Neural cell (in vitro differentiated cells): Measurements from ENCODE around the gene ATG4D. TPM values are rescaled to one million over a fixed set of nuclear protein-coding genes. Genes with fewer than 3 reads are reported as not detected.

Experiments used
- H2AFZ ChIP-seq: fragments of 200-600, 300-800 bp; sonication (generic), shearing (Covaris generic); 2 replicates; pipeline ENCODE4 v1.6.0; 2014; ENCODE audit warnings: low read depth, mild to moderate bottlenecking, antibody characterized with exemption, low read length, moderate library complexity
- H3F3A ChIP-seq: fragments of 200-600 bp; shearing (Covaris generic); 2 replicates; pipeline ENCODE4 v1.6.1; 2016; ENCODE audit warnings: mild to moderate bottlenecking, moderate library complexity, mixed read lengths, antibody characterized with exemption, low read length; ENCODE audit not compliant: insufficient read depth, poor library complexity, severe bottlenecking
- H3K27ac ChIP-seq: fragments of 200-600, 300-800 bp; sonication (generic), shearing (Covaris generic); 2 replicates; pipeline ENCODE4 v1.5.1; 2014; ENCODE audit warnings: mild to moderate bottlenecking, low read length, moderate library complexity
- H3K27me3 ChIP-seq: fragments of 300-800, 200-600 bp; sonication (generic), shearing (Covaris generic); 2 replicates; pipeline ENCODE4 v1.6.0; 2014; ENCODE audit warnings: mild to moderate bottlenecking, low read depth, low read length, moderate library complexity; ENCODE audit not compliant: insufficient read depth
- H3K36me3 ChIP-seq: fragments of 300-800, 200-600 bp; sonication (generic), shearing (Covaris generic); 2 replicates; pipeline ENCODE4 v1.5.1; 2014; ENCODE audit warnings: mild to moderate bottlenecking, antibody characterized with exemption, low read length, moderate library complexity; ENCODE audit not compliant: insufficient read depth
- H3K4me2 ChIP-seq: fragments of 300-800, 200-600 bp; sonication (generic), shearing (Covaris generic); 2 replicates; pipeline ENCODE4 v1.6.0; 2014; ENCODE audit warnings: mild to moderate bottlenecking, low read length
- H3K4me3 ChIP-seq: fragments of 300-800, 200-600 bp; sonication (generic), shearing (Covaris generic); 2 replicates; pipeline ENCODE4 v1.5.1; 2014; ENCODE audit warnings: mild to moderate bottlenecking, low read length, moderate library complexity
- H3K79me2 ChIP-seq: fragments of 200-600 bp; shearing (Covaris generic); replicated peaks from 2 replicates; pipeline ENCODE4 v1.6.0; 2014; ENCODE audit warnings: mild to moderate bottlenecking, low read length, moderate library complexity; ENCODE audit not compliant: insufficient read depth
- H3K9ac ChIP-seq: fragments of 300-800, 200-600 bp; sonication (generic), shearing (Covaris generic); 2 replicates; pipeline ENCODE4 v1.6.1; 2016; ENCODE audit warnings: mild to moderate bottlenecking, low read length, mixed read lengths
- H3K9me2 ChIP-seq: fragments of 200-600 bp; shearing (Covaris generic); 2 replicates; pipeline ENCODE4 v1.6.1; 2016; ENCODE audit warnings: mild to moderate bottlenecking, low read length, mixed read lengths; ENCODE audit not compliant: insufficient read depth
- H3K9me3 ChIP-seq: fragments of 200-600, 300-800 bp; sonication (generic), shearing (Covaris generic); 2 replicates; pipeline ENCODE4 v1.6.1; 2016; ENCODE audit warnings: mild to moderate bottlenecking, mixed run types, low read length, moderate library complexity, mixed read lengths
- H4K20me1 ChIP-seq: fragments of 200-600 bp; shearing (Covaris generic); 2 replicates; pipeline ENCODE4 v1.6.1; 2016; ENCODE audit warnings: mild to moderate bottlenecking, mixed run types; ENCODE audit not compliant: insufficient read depth
- EP300 ChIP-seq: fragments of 450-650 bp; conservative IDR thresholded peaks from 2 replicates; pipeline ENCODE4 v1.6.1; 2014; ENCODE audit warnings: antibody characterized with exemption, mild to moderate bottlenecking, moderate library complexity; ENCODE audit not compliant: poor library complexity, severe bottlenecking
- EZH2 ChIP-seq: fragments of 200-600, 300-800 bp; shearing (Covaris generic), sonication (generic); IDR thresholded peaks from 2 replicates; pipeline ENCODE4 v1.6.1; 2014; ENCODE audit warnings: antibody characterized with exemption, low read length, borderline replicate concordance, mild to moderate bottlenecking; ENCODE audit not compliant: insufficient read depth, poor library complexity, severe bottlenecking
- MXI1 ChIP-seq: fragments of 450-650 bp; conservative IDR thresholded peaks from 2 replicates; pipeline ENCODE4 v1.6.1; 2014; ENCODE audit warnings: antibody characterized with exemption, mild to moderate bottlenecking; ENCODE audit not compliant: poor library complexity, severe bottlenecking
- POLR2AphosphoS5 ChIP-seq: IDR thresholded peaks from 2 replicates; pipeline ENCODE4 v1.6.1; 2012
- RAD21 ChIP-seq: fragments of 450-650 bp; conservative IDR thresholded peaks from 2 replicates; pipeline ENCODE4 v1.6.1; 2014; ENCODE audit warnings: antibody characterized with exemption, mild to moderate bottlenecking, moderate library complexity
- REST ChIP-seq: IDR thresholded peaks from 2 replicates; pipeline ENCODE4 v1.6.1; 2012; ENCODE audit warnings: borderline replicate concordance
- SMC3 ChIP-seq: fragments of 450-650 bp; conservative IDR thresholded peaks from 2 replicates; pipeline ENCODE4 v1.6.1; 2014; ENCODE audit warnings: antibody characterized with exemption, mild to moderate bottlenecking, moderate library complexity; ENCODE audit not compliant: poor library complexity
- TAF1 ChIP-seq: IDR thresholded peaks from 2 replicates; pipeline ENCODE4 v1.6.1; 2012; ENCODE audit warnings: low read depth
- polyA plus RNA-seq: library from polyadenylated mRNA; depleted of rRNA; stranded (reverse); fragments of >200 nt; gene quantifications from 2 replicates; pipeline ENCODE4 v1.2.3, GENCODE V29; 2014
- TF ChIP-seq, protein P1 (sequence below): fragments of 450-650 bp; IDR thresholded peaks from 2 replicates; pipeline ENCODE4 v1.5.1; 2014; ENCODE audit warnings: antibody characterized with exemption, mild to moderate bottlenecking, moderate library complexity; ENCODE audit not compliant: poor library complexity, severe bottlenecking

The ATG4D gene
- polyA plus RNA-seq, 1 donor from 2014 or later, result 50.2 TPM

DNA sequence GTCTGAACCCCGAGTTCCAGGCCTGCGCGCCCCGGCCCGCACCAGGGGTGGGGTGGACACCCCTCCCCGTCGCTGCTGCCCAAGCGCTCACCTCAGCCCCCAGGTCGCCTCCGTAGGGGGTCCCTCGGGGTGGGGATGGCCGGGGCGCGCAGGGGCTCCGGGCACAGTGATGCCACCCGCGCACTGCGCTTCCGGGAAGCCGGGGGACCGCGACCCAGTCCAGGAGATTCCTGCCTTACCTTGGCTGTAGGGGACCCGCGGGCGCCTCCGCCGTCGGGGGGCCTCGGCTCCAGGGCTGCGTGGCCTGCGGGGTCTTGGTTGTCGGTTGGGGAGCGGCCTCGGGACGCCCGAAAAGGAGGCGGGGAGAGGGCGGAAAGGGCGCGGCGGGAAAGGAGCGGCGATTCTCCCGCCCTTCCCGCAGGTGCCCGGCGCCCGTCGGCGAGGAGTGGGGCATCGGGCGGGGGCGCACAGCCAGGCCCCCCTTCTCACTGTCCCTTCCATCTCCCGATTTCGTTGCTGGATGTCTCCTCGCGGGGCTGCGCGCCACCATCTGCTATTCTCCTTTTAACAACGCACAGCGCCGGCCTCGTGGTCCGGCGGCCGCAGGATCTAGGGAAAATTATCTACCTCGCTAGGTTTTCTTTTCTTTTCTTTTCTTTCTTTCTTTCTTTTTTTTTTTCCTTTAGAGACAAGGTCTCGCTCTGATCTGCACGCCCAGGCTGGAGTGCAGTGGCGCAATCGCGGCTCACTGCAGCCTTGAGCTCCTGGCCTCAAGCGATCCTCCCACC lies 40.5 kb upstream of the ATG4D start, which contains the start of gene KEAP1:
Gene KEAP1 (minus strand): TSS at position 355 of the 788 bp plus-strand sequence. CDS start 3,323 bp downstream, outside the sequence.
- TF ChIP-seq TAF1 (no peak), POLR2AphosphoS5 (no peak), RAD21 (no peak), EP300 (no peak), REST (no peak), SMC3 (no peak), MXI1 (no peak), EZH2 (no peak)
- TF ChIP-seq, protein P1, sequence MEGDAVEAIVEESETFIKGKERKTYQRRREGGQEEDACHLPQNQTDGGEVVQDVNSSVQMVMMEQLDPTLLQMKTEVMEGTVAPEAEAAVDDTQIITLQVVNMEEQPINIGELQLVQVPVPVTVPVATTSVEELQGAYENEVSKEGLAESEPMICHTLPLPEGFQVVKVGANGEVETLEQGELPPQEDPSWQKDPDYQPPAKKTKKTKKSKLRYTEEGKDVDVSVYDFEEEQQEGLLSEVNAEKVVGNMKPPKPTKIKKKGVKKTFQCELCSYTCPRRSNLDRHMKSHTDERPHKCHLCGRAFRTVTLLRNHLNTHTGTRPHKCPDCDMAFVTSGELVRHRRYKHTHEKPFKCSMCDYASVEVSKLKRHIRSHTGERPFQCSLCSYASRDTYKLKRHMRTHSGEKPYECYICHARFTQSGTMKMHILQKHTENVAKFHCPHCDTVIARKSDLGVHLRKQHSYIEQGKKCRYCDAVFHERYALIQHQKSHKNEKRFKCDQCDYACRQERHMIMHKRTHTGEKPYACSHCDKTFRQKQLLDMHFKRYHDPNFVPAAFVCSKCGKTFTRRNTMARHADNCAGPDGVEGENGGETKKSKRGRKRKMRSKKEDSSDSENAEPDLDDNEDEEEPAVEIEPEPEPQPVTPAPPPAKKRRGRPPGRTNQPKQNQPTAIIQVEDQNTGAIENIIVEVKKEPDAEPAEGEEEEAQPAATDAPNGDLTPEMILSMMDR, result no peak
- H3K9ac ChIP-seq, result peak within 1 kb of the TSS; percentile 87
- peak within 1 kb of the TSS; percentile 82 for H3K4me2 ChIP-seq
- no peaks in the 10 kb centered on the region for H3K27me3 ChIP-seq
- peak within 1 kb of the TSS; percentile 58 for H3K27ac ChIP-seq
- peak within 1 kb of the TSS; percentile 93 for H2AFZ ChIP-seq
- peaks cover 9% of the 10 kb centered on the region for H3K79me2 ChIP-seq
- peak within 1 kb of the TSS; percentile 95 for H3K4me3 ChIP-seq
- H3F3A ChIP-seq, result no peaks in the 10 kb centered on the region
- H3K36me3 ChIP-seq, result no peaks in the 10 kb centered on the region
- H3K9me3 ChIP-seq, result no peaks in the 10 kb centered on the region
- H4K20me1 ChIP-seq, result no peaks in the 10 kb centered on the region
- H3K9me2 ChIP-seq, result no peaks in the 10 kb centered on the region

DNA sequence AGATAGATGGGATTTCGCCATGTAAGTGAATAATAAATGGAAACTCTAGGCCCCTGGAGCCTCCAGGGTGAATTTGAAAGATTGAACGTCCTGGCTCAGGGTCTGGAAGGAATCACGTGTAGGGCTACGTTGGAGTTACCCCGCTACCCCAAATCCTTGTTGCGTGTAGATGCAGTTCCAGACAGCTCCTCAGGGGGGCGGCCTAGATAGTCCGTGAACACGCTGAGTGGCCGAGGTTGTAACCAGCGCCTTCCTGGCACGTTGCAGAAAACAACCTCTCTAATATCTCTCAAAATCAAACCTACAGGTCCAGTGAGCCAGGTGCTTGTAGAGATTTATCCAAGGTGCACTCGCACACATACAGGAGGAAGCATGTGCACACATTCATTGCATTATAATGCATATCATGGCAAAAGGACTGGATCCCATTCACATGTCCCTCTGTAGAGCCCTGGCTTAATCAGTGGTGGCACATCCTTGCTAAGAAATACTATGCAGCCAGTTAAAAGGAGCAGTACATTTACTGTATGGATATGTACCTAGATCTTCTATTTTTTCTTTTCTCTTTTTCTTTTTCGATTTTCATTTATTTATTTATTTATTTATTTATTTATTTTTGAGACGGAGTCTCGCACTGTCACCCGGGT lies 38.0 kb upstream of the ATG4D start:
- Histone ChIP-seq H3K27ac (no peak overlapping the region), H3K4me3 (no peak overlapping the region), H3K36me3 (no peaks in the 10 kb centered on the region), H3K9me2 (no peaks in the 10 kb centered on the region), H4K20me1 (no peaks in the 10 kb centered on the region), H3K79me2 (peaks cover 9% of the 10 kb centered on the region), H2AFZ (no peak overlapping the region), H3K4me2 (no peak overlapping the region), H3K27me3 (no peaks in the 10 kb centered on the region), H3K9me3 (no peaks in the 10 kb centered on the region), H3F3A (no peaks in the 10 kb centered on the region), H3K9ac (no peak overlapping the region)
- no peak for TF ChIP-seq EP300
- no peak for TF ChIP-seq TAF1
- TF ChIP-seq, protein P1, result peak; percentile 48
- TF ChIP-seq POLR2AphosphoS5, result no peak
- no peak for TF ChIP-seq EZH2
- TF ChIP-seq RAD21, result no peak
- no peak for TF ChIP-seq MXI1
